HG02981 (cell line): Measurements from ENCODE around the gene SLIT3.

Experiments used
- ATAC-seq: cut with Tn5 transposase; IDR thresholded peaks from one replicate; pipeline ENCODE4 v1.9.1; 2021; ENCODE audit warnings: mild to moderate bottlenecking, moderate library complexity; ENCODE audit not compliant: unreplicated experiment

The SLIT3 gene

DNA sequence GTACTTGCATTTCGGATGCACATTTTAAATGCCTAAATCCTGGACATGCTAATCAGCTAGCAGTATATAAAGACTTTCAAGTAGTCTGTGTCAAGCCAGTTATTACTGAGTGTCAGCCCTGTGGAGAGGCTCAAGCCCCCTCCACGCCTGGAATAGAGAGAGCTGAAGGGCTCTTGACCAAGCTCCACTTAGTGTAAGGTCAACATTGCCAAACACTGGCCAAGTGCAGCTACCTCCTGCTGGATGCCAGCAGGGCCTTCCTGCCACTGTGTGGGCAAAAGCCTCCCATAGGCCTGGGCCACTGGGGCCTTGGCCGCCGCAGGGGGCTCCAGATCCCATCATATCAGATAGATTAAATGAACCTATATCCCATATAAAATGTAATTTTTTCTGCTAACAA, 482.4 kb downstream of the SLIT3 start:
- ATAC-seq, result no peak

- ATAC-seq, result no peak
Observed at GRCh38 chr5:168817591-168817990, 483.3 kb downstream of the SLIT3 start.

GRCh38 chr5:168816661-168817060, 484.3 kb downstream of the SLIT3 start:
- no peak for ATAC-seq

- no peak for ATAC-seq
Observed at GRCh38 chr5:168813184-168813968, 487.6 kb downstream of the SLIT3 start.

GRCh38 chr5:168810641-168811040, 490.3 kb downstream of the SLIT3 start:
- ATAC-seq, result no peak

DNA sequence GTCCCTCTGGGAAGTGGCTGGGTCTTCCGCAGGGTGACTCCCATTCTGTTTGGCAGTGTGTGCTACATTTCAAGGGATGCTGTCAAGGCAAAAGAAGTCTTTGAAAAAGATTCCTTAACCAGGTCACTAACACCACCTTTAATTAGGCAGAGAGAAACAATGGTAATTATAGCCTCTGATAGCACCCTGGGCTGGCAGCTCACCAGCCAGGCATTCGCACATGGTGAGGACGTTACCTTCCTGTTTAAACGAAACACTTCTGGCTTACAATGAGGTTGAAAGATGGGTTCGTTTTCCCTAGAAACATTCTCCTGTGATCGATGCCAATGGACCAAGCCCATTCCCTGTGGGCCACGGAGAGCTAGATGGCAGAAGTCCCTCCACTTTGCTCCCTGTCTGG, 491.7 kb downstream of the SLIT3 start:
- no peak for ATAC-seq

GRCh38 chr5:168808051-168808616, 492.8 kb downstream of the SLIT3 start:
- ATAC-seq, result no peak

DNA sequence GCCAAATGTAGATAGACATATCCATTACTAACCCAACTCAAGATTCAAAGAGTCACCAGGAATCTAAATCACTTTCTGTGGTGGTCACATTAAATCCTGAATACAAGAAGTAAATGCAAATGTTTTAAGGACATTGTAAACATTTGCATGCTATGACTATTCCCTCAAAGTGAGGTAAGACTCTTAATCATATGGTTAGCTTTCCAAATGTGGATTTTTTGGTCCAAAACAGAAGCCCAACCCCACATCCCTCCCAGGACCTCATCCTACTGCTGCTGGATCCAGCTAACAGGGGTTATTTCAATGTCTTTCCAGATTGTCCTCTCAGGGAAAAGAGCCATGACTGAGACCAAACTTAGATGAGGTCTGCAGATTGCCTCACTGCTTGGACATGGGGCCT, 493.7 kb downstream of the SLIT3 start:
- no peak for ATAC-seq

GRCh38 chr5:168803541-168803940, 497.4 kb downstream of the SLIT3 start:
- no peak for ATAC-seq

DNA sequence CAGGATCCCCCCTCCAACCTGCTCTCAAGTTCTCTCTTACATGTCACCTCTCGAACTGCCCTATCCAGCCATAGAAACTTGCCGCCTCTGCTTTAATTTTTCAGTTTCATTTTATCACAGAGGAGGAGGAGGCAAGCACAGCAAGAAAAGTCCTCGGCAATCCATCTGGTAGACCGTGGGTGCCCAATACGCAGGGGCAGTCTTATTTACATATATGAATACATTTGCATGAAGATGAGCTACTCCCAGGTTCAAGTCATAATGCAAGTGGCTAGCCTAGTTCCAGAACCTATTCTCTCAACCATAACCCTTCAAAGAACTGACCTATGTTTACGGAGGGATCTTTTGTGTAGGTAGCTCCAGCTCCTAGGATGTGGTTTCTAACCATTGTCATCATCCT, 498.6 kb downstream of the SLIT3 start:
- no peak for ATAC-seq

GRCh38 chr5:168801567-168801966, 499.4 kb downstream of the SLIT3 start:
- no peak for ATAC-seq

DNA sequence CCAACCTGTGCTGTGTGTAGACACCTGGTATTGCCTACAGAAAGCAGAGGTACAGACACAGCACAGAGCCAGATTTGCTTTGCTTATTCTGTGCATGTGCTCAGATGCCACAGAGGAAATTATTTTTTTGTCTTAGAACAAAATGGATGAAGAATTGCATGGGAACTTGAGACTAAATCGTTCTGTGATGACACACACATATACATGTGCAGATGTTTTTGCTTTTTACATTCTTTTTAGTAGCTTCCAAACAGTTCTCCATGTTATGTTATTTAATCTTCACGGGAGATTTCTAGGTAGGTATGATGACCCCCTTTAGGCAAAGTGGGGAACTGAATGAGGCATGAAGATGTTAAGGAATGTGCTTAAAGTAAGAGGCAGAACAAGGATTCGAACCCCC, 500.2 kb downstream of the SLIT3 start:
- no peak for ATAC-seq

GRCh38 chr5:168798065-168799023, 502.6 kb downstream of the SLIT3 start:
- ATAC-seq, result no peak

- ATAC-seq, result no peak
Observed at GRCh38 chr5:168796593-168797580, 504.1 kb downstream of the SLIT3 start.

GRCh38 chr5:168796000-168796399, 504.9 kb downstream of the SLIT3 start:
- ATAC-seq, result no peak

DNA sequence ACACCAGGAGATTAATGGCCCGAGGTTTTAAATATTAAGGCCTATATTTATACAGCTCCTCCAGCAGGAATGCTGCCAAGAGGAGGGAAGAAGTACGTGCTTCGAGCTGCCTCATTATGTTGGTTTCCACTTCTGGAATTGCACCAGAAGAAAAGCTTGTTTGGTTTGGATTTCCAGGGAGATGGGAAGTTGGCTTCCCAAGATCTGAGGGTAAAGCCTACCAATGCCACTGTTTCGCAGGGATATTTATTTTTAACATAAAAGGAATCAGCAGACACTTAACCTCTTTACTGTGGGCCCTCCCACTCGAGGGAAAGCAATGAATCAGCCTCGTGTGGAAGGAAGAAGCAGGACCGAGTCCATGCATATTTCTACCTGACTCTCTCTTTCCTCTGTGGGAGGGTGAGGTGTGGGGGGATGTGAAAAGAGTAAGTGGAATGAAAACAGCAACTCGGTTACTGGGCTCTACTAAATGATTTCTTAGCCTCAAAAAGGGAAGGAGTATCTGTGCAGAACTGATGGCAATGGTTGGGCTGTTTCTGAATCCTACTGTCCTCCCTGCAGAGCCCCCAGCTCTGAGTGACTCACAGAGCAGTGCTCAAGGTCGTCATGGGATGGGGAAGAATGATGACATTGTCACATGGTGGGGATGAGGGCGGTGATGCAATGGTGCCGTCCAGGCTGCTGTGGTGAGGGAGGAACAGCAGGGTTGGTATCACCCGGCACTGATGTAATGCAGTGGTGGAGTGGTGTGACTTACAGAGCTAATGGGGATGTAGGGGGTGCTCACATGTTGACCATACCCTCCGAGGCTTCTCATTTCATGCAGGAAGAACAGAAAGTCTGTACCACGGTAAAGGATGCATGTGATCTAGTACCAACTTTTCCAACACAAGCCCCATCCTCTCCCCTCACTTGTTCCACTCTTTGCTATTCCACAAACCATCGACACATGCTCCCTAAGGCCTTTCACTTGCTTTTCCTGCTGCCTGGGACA, 506.8 kb downstream of the SLIT3 start:
- ATAC-seq, result no peak

DNA sequence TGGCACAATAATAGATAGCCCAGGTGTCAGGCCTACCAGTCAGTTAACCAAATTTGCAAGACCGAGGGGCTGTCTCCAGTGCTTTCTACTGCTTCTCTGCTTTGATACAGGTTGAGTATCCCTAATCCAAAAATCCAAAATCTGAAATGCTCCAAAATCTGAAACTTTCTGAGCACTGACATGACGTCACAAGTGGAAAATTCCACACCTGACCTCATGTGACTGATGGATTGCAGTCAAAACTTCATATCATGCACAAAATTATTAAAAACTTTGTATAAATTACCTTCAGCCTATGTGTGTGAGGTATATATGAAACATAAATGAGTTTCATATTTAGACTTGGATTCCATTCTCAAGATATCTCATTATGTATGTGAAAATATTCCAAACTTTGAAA, 508.3 kb downstream of the SLIT3 start:
- ATAC-seq, result no peak

GRCh38 chr5:168790671-168791250, 510.2 kb downstream of the SLIT3 start:
- no peak for ATAC-seq
